GM23248 (cell line): ENCODE results near the gene SCNN1A. TPM values are rescaled to one million over a fixed set of nuclear protein-coding genes. Genes with fewer than 3 reads are reported as not detected.

Experiments
- DNase-seq: peaks from one replicate; pipeline ENCODE4 v3.0.0-alpha.2; 2015
- H2AFZ ChIP-seq: fragments of 200-600 bp; sonication (generic); 2 replicates; pipeline ENCODE4 v1.6.1; 2016; ENCODE audit warnings: antibody characterized with exemption
- H3F3A ChIP-seq: fragments of 200-600 bp; sonication (generic); 2 replicates; pipeline ENCODE4 v1.6.1; 2016; ENCODE audit warnings: mild to moderate bottlenecking, antibody characterized with exemption, mixed run types; ENCODE audit not compliant: insufficient read depth
- H3K27ac ChIP-seq: fragments of 200-600 bp; sonication (generic); 2 replicates; pipeline ENCODE4 v1.5.1; 2016; ENCODE audit warnings: mild to moderate bottlenecking
- H3K27me3 ChIP-seq: fragments of 200-600 bp; sonication (generic); replicated peaks from 2 replicates; pipeline ENCODE4 v1.6.1; 2016; ENCODE audit warnings: mild to moderate bottlenecking; ENCODE audit not compliant: insufficient read depth
- H3K36me3 ChIP-seq: fragments of 200-600 bp; sonication (generic); 2 replicates; pipeline ENCODE4 v1.6.1; 2016; ENCODE audit warnings: low read depth, mild to moderate bottlenecking
- H3K4me1 ChIP-seq: fragments of 200-600 bp; sonication (generic); 2 replicates; pipeline ENCODE4 v1.6.1; 2016; ENCODE audit warnings: mild to moderate bottlenecking; ENCODE audit not compliant: insufficient read depth
- H3K4me2 ChIP-seq: fragments of 200-600 bp; sonication (generic); one replicate; pipeline ENCODE4 v1.6.1; 2016; ENCODE audit warnings: mild to moderate bottlenecking; ENCODE audit not compliant: unreplicated experiment
- H3K4me3 ChIP-seq: fragments of 200-600 bp; sonication (generic); 2 replicates; pipeline ENCODE4 v1.5.1; 2016; ENCODE audit warnings: mild to moderate bottlenecking
- H3K79me2 ChIP-seq: fragments of 200-600 bp; sonication (generic); 2 replicates; pipeline ENCODE4 v1.6.1; 2016; ENCODE audit warnings: mild to moderate bottlenecking; ENCODE audit not compliant: insufficient read depth
- H3K9ac ChIP-seq: fragments of 200-600 bp; sonication (generic); 2 replicates; pipeline ENCODE4 v1.6.1; 2016; ENCODE audit warnings: mild to moderate bottlenecking
- H3K9me2 ChIP-seq: fragments of 200-600 bp; sonication (generic); 2 replicates; pipeline ENCODE4 v1.6.1; 2016; ENCODE audit warnings: mixed run types, mild to moderate bottlenecking, moderate library complexity; ENCODE audit not compliant: insufficient read depth
- H3K9me3 ChIP-seq: fragments of 200-600 bp; sonication (generic); one replicate; pipeline ENCODE4 v1.6.1; 2017; ENCODE audit warnings: low read depth
- H4K20me1 ChIP-seq: fragments of 200-600 bp; sonication (generic); 2 replicates; pipeline ENCODE4 v1.6.0; 2016; ENCODE audit not compliant: insufficient read depth
- EZH2 ChIP-seq: fragments of 200-600 bp; sonication (generic); IDR thresholded peaks from 2 replicates; pipeline ENCODE4 v1.6.1; 2018; ENCODE audit warnings: antibody characterized with exemption, mild to moderate bottlenecking; ENCODE audit not compliant: insufficient read depth, poor library complexity, severe bottlenecking
- EZH2phosphoT487 ChIP-seq: fragments of 200-600 bp; sonication (generic); IDR thresholded peaks from 2 replicates; pipeline ENCODE4 v1.6.1; 2018; ENCODE audit warnings: antibody characterized with exemption, moderate library complexity, mild to moderate bottlenecking, low read depth; ENCODE audit not compliant: insufficient read depth
- WGBS, 2 experiments: methylation state at CpG; one replicate each; pipeline ENCODE4 v1.1.6; 2015 to 2017; ENCODE audit warnings: low lambda C conversion rate in 2 of 2, low coverage in 1 of 2; ENCODE audit errors: missing lambda C conversion rate in 2 of 2; 5-methylcytosine and 5-hydroxymethylcytosine counted together
- in situ Hi-C: fragments of 300-500 bp; cut with MboI; formaldehyde crosslinking; loops from 2 replicates; pipeline ENCODE4 v1.15.0; 2020
- polyA plus RNA-seq: library from polyadenylated mRNA; unstranded; fragments of >200 nt; fragmentation: Nextera tagmentation; extraction: Ambion mirVana; gene quantifications from 2 replicates; pipeline ENCODE4 v1.2.1, GENCODE V29; 2016
- total RNA-seq: library from RNA; depleted of rRNA; stranded (reverse); fragments of >200 nt; shearing (Covaris generic); gene quantifications from 2 replicates; pipeline ENCODE4 v1.2.3, GENCODE V29; 2014

Gene SCNN1A
- total and polyA plus RNA-seq, 2 experiments from 2014 or later = 0.59 to 0.76 TPM

DNA sequence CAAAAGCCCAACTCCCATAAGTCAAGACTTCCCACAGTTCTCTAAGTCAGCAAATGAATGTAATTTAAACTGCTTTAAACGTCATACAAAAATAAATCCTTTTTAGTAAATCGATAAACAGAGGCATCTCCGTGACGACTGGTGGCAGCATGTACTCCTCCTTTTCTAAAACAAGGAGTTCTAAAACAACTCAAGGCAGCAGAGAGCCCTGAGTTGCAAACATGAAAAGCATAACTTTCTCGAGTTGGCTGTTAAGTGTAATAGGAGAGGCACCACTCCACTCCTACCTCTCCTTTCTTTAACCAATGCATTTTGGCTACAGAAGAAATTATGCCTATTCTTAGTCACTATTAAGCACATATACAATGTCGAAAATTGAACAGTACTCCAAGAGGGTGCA, 30.6 kb upstream of the SCNN1A start:
- 95% methylated on average over 6 of the region's 6 CpGs for WGBS, 2 experiments
- TF ChIP-seq EZH2phosphoT487 = no peak
- TF ChIP-seq EZH2 = no peak
- no peak overlapping the region for H3K9ac ChIP-seq
- H3K27me3 ChIP-seq = no peaks in the 10 kb centered on the region
- H3K4me1 ChIP-seq = no peaks in the 10 kb centered on the region
- no peak for DNase-seq
- no peaks in the 10 kb centered on the region for H4K20me1 ChIP-seq
- H3K4me3 ChIP-seq = no peak overlapping the region
- H3K9me3 ChIP-seq = no peaks in the 10 kb centered on the region
- in situ Hi-C loops = no loop called here
- H3K4me2 ChIP-seq = no peak overlapping the region
- H3F3A ChIP-seq = 0 out of 2 replicates have a peak, but pooled peaks cover 3% of the 10 kb centered on the region
- no peaks in the 10 kb centered on the region for H3K79me2 ChIP-seq
- no peaks in the 10 kb centered on the region for H3K9me2 ChIP-seq
- no peak overlapping the region for H3K27ac ChIP-seq
- H2AFZ ChIP-seq = no peak overlapping the region
- no peaks in the 10 kb centered on the region for H3K36me3 ChIP-seq

DNA sequence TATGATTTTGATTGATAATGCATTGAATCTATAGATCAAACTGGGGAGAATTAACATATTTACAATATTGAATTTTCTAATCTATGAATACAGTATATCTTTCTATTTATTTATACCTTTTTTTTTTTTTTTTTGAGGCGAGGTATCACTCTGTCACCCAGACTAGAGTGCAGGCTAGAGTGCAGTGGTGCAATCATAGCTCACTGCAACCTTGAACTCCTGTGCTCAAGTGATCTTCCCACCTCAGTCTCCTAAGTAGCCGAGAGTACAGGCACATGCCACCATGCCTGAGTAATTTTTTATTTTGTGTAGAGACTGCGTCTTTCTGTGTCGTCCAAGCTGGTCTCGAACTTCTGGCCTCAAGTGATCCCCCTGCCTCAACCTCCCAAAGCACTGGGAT, 29.0 kb upstream of the SCNN1A start:
- in situ Hi-C loops = no loop called here
- TF ChIP-seq EZH2 = no peak
- no peak for TF ChIP-seq EZH2phosphoT487

DNA sequence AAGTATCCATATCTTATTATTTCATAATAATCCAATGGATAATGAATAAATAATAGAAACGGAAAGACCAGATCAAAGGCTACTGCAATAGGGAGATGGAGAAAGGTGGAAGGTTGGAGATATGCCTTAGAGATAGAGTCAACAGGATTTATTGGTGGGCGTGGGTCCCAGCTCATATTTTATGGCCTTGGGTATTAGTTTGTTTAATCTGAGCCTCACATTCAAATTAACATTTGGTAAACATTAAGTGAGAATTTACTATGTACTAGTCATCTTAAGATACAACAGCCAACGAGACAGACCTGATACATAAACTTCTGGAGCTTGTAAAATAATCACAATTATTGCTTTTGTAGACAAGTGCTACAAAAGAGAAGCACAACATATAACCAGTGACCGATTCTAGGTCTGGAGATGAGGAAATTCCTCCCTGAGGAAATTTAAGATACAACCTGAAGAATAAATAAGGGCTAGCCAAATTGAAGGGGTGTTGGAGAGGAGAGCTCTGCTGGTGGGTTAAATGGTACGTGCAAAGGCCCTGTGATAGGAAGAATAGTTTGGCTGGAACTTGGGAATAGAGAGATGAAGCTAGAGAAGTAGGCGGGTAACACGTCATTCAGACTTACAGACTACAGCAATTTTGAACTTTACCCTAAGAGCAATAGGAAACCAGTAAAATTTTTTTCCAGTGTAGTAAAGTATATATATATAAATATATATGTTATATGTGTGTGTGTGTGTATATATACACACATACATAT, 24.7 kb upstream of the SCNN1A start:
- Histone ChIP-seq H3K27me3 (no peaks in the 10 kb centered on the region), H3K4me3 (no peak overlapping the region), H2AFZ (no peak overlapping the region), H3K9me3 (no peaks in the 10 kb centered on the region), H3K9me2 (no peaks in the 10 kb centered on the region), H3F3A (0 out of 2 replicates have a peak, but pooled peaks cover 3% of the 10 kb centered on the region), H3K27ac (no peak overlapping the region), H3K4me1 (no peaks in the 10 kb centered on the region), H3K4me2 (no peak overlapping the region), H4K20me1 (no peaks in the 10 kb centered on the region), H3K36me3 (no peaks in the 10 kb centered on the region), H3K9ac (no peak overlapping the region), H3K79me2 (no peaks in the 10 kb centered on the region)
- TF ChIP-seq EZH2phosphoT487 (no peak), EZH2 (no peak)
- DNase-seq = no peak
- WGBS, 2 experiments = 83 to 84% methylated on average over 7 of the region's 7 CpGs
- in situ Hi-C loops = no loop called here

More for the DNA sequence above, 29.0 kb upstream of the SCNN1A start:
- no peak for DNase-seq
- no peaks in the 10 kb centered on the region for H3K9me2 ChIP-seq
- H4K20me1 ChIP-seq = no peaks in the 10 kb centered on the region
- H3K27me3 ChIP-seq = no peaks in the 10 kb centered on the region
- H3K79me2 ChIP-seq = no peaks in the 10 kb centered on the region
- no peak overlapping the region for H3K9ac ChIP-seq
- H3K9me3 ChIP-seq = no peaks in the 10 kb centered on the region
- no peak overlapping the region for H3K4me3 ChIP-seq
- 86 to 89% methylated on average over 5 of the region's 5 CpGs for WGBS, 2 experiments
- H2AFZ ChIP-seq = no peak overlapping the region
- no peak overlapping the region for H3K4me2 ChIP-seq
- H3K36me3 ChIP-seq = no peaks in the 10 kb centered on the region
- no peaks in the 10 kb centered on the region for H3K4me1 ChIP-seq
- no peak overlapping the region for H3K27ac ChIP-seq
- 0 out of 2 replicates have a peak, but pooled peaks cover 3% of the 10 kb centered on the region for H3F3A ChIP-seq

DNA sequence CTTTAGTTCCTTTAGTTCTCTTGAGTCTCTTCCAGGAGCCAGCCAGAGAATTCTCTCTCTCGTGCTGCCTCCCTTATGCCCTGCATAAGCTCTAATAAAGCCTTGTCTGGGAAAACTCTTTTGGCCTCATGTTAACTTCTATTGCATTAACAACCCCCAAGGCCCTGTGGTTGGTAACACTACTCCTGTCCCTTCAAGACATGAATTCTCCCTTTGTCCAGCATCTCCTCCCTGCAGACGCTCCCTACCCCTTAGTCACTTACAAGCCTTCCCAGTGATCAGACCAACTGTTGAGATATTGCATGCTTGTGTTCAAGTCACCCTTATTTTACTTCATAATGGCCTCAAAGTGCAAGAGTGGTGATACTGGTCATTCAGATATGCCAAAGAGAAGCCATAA, 20.7 kb upstream of the SCNN1A start:
- H3K36me3 ChIP-seq = peaks cover 8% of the 10 kb centered on the region; the same call in 1 of the 2 replicates
- H3K27me3 ChIP-seq = no peaks in the 10 kb centered on the region
- H3K4me2 ChIP-seq = no peak overlapping the region
- no peak for TF ChIP-seq EZH2
- no peak for TF ChIP-seq EZH2phosphoT487
- DNase-seq = no peak
- 65 to 76% methylated on average over 2 of the region's 2 CpGs for WGBS, 2 experiments
- no peaks in the 10 kb centered on the region for H3K79me2 ChIP-seq
- in situ Hi-C loops = no loop called here
- no peak overlapping the region for H3K9ac ChIP-seq
- H3K27ac ChIP-seq = no peak overlapping the region
- no peaks in the 10 kb centered on the region for H4K20me1 ChIP-seq
- H2AFZ ChIP-seq = no peak overlapping the region
- H3K4me1 ChIP-seq = no peaks in the 10 kb centered on the region
- no peaks in the 10 kb centered on the region for H3K9me3 ChIP-seq
- H3F3A ChIP-seq = peaks cover 23% of the 10 kb centered on the region
- no peaks in the 10 kb centered on the region for H3K9me2 ChIP-seq
- H3K4me3 ChIP-seq = no peak overlapping the region
